ENCODE results near the gene CDH12. TPM values are rescaled to one million over a fixed set of nuclear protein-coding genes. Genes with fewer than 3 reads are reported as not detected.

Gene CDH12
- total and polyA plus RNA-seq, 10 donors = 0.32 TPM; not detected in 9

DNA sequence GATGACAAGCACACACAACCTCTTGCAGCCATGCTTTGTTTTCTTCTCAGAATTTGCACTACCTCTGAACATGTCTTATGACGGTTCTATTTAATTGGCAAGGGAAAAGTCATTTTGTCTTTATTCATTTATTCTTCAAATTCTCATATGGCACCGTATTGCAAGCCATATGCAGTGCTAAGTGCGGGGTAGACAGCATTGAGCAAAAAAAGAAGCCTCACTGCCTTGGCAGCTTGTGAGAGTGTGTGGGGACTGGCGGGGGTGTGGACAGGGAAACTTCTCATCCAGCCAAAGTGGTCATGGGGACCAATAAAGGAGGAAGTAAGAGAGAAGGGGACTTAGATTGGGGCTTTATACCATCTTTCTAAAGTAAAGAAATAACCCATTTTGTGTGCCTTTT is 160.0 kb downstream of the CDH12 start:
- H3K27ac ChIP-seq = no peak overlapping the region
- H3K4me3 ChIP-seq = no peak overlapping the region
- no peaks in the 10 kb centered on the region for H3K36me3 ChIP-seq
- H3K4me1 ChIP-seq = no peaks in the 10 kb centered on the region
- intact Hi-C loops (cut with DNase I; ENCODE audit: low total_unique reads) = no loop called here
- DNase-seq = no peak
- WGBS, 5 donors = 69 to 87% (median 82%) methylated on average over 4 of the region's 4 CpGs
- no peak for TF ChIP-seq POLR2AphosphoS5 (IDR thresholded peaks at IDR 0.05)
- no peak for TF ChIP-seq CTCF (IDR thresholded peaks at IDR 0.05 in 8 of 11, conservative IDR thresholded peaks at IDR 0.05 in 3 of 11)
- no peaks in the 10 kb centered on the region for H3K27me3 ChIP-seq (replicated peaks in 1 of 7)
- H3K9me3 ChIP-seq = no peaks in the 10 kb centered on the region

DNA sequence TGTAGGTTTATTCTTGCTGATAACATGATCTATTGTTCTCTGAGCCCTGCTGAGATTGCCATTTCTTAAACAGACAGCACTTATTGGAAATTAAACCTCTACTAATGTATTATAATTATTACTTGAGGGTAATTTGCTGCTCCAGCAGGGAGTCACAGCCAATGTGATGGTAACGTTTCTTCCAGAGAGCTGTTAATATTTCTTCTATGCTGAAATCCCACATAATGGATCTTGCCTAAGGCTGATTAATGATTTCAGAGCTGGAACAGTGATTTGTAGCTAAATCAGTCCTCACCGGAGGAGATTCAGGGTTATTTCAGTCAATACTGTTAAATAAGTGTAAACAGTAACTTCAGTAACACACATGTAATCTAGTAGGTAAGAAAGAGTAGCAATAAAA is 170.1 kb downstream of the CDH12 start:
- 61 to 76% (median 66%) methylated on average over 2 of the region's 2 CpGs for WGBS, 5 donors
- H3K4me3 ChIP-seq = no peak overlapping the region
- H3K27me3 ChIP-seq (replicated peaks in 1 of 7) = no peaks in the 10 kb centered on the region
- no peaks in the 10 kb centered on the region for H3K36me3 ChIP-seq
- TF ChIP-seq POLR2A (IDR thresholded peaks at IDR 0.05) = no peak
- no peak for TF ChIP-seq POLR2AphosphoS5 (IDR thresholded peaks at IDR 0.05)
- no peak for TF ChIP-seq CTCF (IDR thresholded peaks at IDR 0.05 in 8 of 11, conservative IDR thresholded peaks at IDR 0.05 in 3 of 11)
- intact Hi-C loops (cut with DNase I; ENCODE audit: low total_unique reads) = no loop called here
- DNase-seq = no peak
- H3K27ac ChIP-seq = no peak overlapping the region
- H3K9me3 ChIP-seq = no peaks in the 10 kb centered on the region
- H3K4me1 ChIP-seq = no peaks in the 10 kb centered on the region

DNA sequence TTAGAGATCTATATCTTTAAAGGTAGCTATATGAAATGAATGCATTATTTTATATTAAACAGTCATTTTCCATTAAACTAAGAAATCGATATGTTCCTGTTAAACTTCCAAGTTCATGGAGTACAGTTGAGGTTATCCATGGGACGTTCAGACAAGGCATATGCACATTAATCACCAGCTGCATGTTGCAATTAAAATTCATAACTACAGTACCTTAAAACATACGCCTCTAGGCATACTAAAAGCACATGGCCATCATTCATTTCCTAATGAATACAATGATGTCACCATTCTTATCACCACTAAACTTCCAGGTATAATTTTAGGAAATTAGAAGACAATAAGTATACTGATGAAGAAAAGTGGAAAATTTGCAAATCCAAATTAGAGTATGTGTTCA is 174.3 kb downstream of the CDH12 start:
- H3K4me1 ChIP-seq = no peaks in the 10 kb centered on the region
- no peak overlapping the region for H3K4me3 ChIP-seq
- peaks cover 0 to 4% (median 0%) of the 10 kb centered on the region in 8 donors for H3K9me3 ChIP-seq
- H3K36me3 ChIP-seq = no peaks in the 10 kb centered on the region
- 66 to 77% (median 74%) methylated on average over 3 of the region's 3 CpGs for WGBS, 5 donors
- DNase-seq = no peak
- H3K27ac ChIP-seq = no peak overlapping the region
- intact Hi-C loops (cut with DNase I; ENCODE audit: low total_unique reads) = no loop called here
- no peaks in the 10 kb centered on the region for H3K27me3 ChIP-seq (replicated peaks in 1 of 7)
- TF ChIP-seq POLR2A (IDR thresholded peaks at IDR 0.05) = no peak
- TF ChIP-seq CTCF (IDR thresholded peaks at IDR 0.05 in 8 of 11, conservative IDR thresholded peaks at IDR 0.05 in 3 of 11) = no peak
- no peak for TF ChIP-seq POLR2AphosphoS5 (IDR thresholded peaks at IDR 0.05)

DNA sequence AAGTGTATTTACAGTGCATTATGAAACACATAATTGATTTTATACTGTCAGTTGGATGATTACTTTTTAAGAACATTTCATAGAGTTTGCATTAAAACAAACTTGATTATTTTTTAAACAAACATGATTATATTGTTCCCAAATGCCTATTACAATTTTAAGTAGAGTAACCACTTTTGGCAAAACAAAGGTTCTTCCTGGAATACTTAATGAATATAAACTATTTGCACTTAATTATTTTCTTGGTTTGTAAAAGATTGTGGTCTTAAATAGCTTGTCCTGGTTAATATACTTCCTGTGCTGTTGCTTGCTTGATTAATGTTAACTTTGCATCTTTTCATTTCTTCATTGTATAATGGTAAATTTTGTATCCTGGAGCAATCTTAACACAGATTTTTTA is 180.0 kb downstream of the CDH12 start:
- H3K4me1 ChIP-seq = no peaks in the 10 kb centered on the region
- intact Hi-C loops (cut with DNase I; ENCODE audit: low total_unique reads) = no loop called here
- H3K9me3 ChIP-seq = peaks cover 0 to 4% (median 0%) of the 10 kb centered on the region in 8 donors
- TF ChIP-seq CTCF (IDR thresholded peaks at IDR 0.05 in 8 of 11, conservative IDR thresholded peaks at IDR 0.05 in 3 of 11) (no peak), POLR2AphosphoS5 (IDR thresholded peaks at IDR 0.05) (no peak), POLR2A (IDR thresholded peaks at IDR 0.05) (no peak)
- no peak for DNase-seq
- H3K27ac ChIP-seq = no peak overlapping the region
- no peak overlapping the region for H3K4me3 ChIP-seq
- no peaks in the 10 kb centered on the region for H3K27me3 ChIP-seq (replicated peaks in 1 of 7)
- H3K36me3 ChIP-seq = no peaks in the 10 kb centered on the region
